HG03571 (cell line): Measurements from ENCODE around the gene SPATA31E1.
"Not testable (repeated sequence)": the region's sequence is repeated elsewhere in the genome, so short reads cannot be mapped to it uniquely, and the experiment has no call there.

ENCODE experiments used
- ATAC-seq: cut with Tn5 transposase; IDR thresholded peaks from one replicate; pipeline ENCODE4 v1.9.1; 2021; ENCODE audit not compliant: unreplicated experiment

The SPATA31E1 gene

GRCh38 chr9:87882627-87883026 lies at the start of gene SPATA31E1:
Gene SPATA31E1 (plus strand): TSS chr9:87882877. CDS start chr9:87882892, 15 bp downstream.
- ATAC-seq, result no peak

- ATAC-seq, result no peak
Measured at GRCh38 chr9:87834357-87834756, 48.3 kb upstream of the SPATA31E1 start.

DNA sequence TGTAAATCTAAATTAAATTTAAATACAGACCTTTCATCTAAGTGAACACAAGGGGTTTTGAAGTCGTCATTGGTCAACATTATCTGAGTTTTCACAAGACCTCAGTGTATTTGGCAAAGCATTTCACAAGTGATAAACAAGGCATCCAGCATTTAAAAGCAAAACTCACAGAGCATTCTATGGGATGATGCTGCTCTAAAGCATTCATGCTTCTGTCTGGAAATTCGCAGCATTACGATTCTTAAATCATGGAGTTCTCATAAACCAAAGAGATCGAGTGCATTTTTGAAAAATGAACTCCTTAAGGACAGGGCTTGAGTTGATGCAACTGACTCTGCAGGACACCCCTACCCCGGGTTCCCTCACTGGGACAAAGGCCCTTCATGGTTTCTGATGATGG lies 46.1 kb upstream of the SPATA31E1 start:
- ATAC-seq, result no peak

GRCh38 chr9:87836951-87837705 lies 45.5 kb upstream of the SPATA31E1 start:
- ATAC-seq, result no peak

- ATAC-seq, result no peak
Measured at GRCh38 chr9:87840134-87840533, 42.5 kb upstream of the SPATA31E1 start.

- ATAC-seq, result no peak
Measured at GRCh38 chr9:87842878-87843585, 39.6 kb upstream of the SPATA31E1 start.

- no peak for ATAC-seq
Measured at GRCh38 chr9:87844506-87844905, 38.2 kb upstream of the SPATA31E1 start.

DNA sequence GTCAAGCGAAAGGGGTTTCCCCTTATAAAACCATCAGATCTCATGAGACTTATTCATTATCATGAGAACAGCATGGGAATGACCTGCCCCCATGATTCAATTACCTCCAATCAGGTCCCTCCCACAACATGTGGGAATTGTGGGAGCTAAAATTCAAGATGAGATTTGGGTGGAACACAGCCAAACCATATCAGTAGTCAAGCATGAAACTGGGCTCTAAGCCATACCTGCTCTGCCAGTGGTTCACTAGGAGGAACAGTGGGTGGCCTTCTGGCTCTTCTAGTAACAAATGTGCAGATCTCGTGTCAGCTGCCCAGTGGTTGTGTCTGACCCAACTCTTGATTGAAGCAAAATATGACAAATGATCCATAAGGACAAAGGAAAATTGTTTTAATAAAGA lies 34.9 kb upstream of the SPATA31E1 start:
- not testable (repeated sequence) for ATAC-seq

DNA sequence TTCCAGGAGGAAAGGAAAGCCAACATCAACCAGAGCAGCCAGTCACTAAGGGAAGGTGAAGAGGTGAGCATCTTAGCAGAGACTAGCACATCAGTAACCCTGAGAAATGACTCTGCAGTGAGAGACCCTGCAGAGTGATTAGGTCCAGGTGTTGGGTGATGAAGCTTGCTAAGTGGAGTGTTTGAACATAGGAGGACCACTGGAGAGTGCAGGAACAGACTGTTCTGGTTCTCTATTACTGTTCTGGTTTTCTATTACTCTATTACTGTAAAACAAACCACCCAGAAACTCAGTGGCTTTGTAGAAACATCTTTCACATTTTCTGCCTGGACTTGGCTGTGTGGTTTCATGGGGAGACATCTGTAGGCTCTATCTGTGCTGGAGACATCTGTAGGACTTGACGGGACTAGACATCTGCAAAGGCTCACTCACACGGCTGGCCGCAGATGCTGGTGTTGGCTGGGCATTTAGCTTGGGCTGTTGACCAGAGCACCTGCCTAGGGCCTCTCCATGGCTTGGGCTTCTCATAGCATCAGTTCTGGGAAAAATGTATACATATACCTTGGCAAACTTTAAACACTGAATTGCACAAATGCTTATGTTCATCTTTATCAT lies 33.4 kb upstream of the SPATA31E1 start:
- ATAC-seq, result no peak

DNA sequence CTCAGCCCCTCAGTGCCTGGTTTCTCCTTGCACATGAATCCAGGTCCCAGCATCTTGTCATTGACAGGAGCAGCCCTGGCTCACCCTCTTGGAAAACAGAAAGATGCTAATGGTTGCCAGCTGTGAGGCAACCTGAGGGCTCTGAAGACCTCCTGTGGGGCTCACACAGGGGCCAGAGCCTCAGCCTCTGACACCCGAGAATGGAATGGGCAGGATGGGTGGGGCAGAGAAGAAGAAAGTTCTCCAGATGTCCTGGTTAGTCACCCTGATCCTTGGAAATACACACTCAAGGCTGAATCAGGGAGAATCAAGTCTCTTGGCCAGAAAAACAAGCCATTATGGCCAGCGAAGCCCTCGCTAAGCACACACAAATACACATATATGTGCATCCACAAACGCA lies 32.3 kb upstream of the SPATA31E1 start:
- no peak for ATAC-seq

DNA sequence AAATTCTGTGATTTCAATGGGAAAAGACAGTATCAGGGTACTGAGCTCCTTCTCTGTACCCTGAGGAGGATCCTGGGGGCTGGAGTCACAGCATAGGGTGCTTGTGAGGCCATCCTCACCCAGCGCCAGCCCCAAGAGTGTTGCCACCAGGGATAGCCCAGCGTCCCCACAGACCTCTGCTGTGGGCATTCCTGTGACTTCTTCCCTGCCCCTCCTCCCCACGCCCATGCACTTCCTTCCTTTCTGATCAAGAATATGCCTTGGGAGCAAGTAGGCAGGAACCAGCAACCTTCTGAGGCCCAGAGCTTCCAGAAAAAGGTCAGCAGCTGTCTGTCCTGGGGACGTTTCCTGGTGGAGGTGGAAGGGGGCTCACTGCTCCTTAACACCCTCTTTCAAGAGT lies 31.5 kb upstream of the SPATA31E1 start:
- not testable (repeated sequence) for ATAC-seq

DNA sequence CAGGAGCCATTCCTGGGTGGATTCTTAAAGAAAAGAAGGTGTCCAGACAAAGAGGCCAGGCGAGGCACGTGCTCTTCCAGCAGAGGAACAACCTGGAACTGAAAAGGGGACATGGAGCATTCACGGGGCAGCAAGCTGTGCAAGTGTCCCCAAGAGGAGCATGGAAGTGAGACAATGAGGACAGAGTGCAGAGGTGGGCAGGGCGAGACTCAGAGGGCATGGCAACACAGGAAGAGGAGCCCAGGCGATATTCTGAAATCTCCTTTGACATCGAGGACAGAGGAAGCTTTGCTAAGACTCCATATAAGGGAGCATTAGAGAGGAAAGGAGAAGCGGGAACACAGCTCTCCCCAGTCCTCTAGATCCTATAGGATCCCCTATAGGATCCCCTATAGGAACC lies 29.4 kb upstream of the SPATA31E1 start:
- ATAC-seq, result no peak

- no peak for ATAC-seq
Measured at GRCh38 chr9:87853876-87854579, 28.6 kb upstream of the SPATA31E1 start.

- ATAC-seq, result no peak
Measured at GRCh38 chr9:87854580-87854955, 28.1 kb upstream of the SPATA31E1 start.

DNA sequence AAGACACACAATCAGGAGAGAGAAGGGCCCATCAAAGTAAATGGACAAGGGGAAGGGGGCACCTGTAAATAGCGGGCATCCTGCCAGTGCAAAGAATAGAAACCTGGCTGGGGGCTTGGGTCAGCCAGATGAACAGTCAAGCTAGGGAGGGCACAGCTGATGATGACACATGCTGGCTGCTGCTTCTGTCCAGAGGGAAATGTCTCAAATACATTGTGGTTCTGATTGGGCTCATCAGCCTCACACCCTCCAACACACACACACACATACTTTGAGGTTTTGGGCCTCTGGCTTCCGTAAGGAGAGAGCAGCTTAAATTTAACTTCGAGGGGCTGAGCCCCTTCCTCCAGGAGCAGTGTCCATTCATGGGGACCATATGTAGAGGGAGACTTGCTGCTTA lies 27.6 kb upstream of the SPATA31E1 start:
- no peak for ATAC-seq

DNA sequence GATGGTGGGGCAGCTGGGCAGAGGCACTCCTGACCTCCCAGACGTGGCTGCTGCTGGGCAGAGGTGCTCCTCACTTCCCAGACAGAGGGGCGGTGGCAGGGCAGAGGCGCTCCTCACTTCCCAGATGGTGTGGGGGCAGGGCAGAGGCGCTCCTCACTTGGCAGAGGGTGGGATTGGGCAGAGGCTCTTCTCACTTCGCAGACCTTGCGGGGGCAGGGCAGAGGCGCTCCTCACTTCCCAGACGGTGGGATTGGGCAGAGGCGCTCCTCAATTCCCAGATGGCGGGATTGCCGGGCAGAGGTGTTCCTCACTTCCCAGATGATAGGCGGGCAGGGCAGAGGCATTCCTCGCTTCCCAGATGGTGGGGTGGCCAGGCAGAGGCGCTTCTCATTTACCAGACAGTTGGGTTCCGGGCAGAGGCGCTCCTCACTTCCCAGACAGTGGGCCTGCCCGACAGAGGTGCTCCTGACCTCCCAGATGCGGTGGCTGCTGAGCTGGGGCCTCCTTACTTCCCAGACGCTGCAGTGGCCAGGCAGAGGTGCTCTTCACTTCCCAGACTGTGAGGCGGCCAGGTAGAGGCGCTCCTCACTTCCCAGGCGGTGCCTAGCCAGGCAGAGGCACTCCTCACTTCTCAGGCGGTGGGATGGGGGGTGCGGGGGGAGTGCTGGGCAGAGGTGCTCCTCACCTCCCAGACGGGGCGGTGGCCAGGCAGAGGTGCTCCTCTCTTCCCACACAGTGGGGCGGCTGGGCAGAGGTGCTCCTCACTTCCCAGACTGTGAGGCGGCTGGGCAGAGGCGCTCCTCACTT lies 25.3 kb upstream of the SPATA31E1 start:
- no peak for ATAC-seq

DNA sequence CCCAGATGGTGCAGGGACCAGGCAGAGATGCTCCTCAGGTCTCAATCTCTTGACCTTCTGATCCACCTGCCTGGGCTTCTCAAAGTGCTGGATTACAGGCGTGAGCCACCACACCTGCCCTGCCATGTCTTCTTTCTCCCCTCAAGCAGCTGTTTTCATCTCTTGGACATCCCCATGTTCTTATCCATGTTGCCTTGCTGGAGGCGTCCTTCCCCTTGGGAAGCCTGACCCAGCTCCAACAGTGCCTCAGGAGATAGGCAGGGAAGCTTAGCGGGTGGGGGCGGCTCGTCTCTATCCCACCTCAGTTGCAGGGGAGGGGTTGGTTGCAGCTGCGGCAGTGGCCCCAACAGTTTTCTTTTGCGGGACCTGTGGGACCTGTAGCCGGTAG lies 24.7 kb upstream of the SPATA31E1 start:
- ATAC-seq, result no peak

- no peak for ATAC-seq
Measured at GRCh38 chr9:87859137-87859536, 23.5 kb upstream of the SPATA31E1 start.

- no peak for ATAC-seq
Measured at GRCh38 chr9:87859786-87860185, 22.9 kb upstream of the SPATA31E1 start.

GRCh38 chr9:87861332-87861731 lies 21.3 kb upstream of the SPATA31E1 start:
- no peak for ATAC-seq
